Mucosa of rectum (tissue), 2 donors: Measurements from ENCODE around the gene ABTB2.

ENCODE experiments used
- H3K27ac ChIP-seq, 2 donors: one replicate each; pipeline ENCODE4 v1.7.0; 2013; ENCODE audit warnings: inconsistent platforms in 2 of 2, low read depth in 2 of 2, low read length in 2 of 2
- H3K27me3 ChIP-seq, 2 donors: one replicate each; pipeline ENCODE4 v1.7.0; 2013; ENCODE audit warnings: low read length in 2 of 2; ENCODE audit not compliant: control insufficient read depth in 2 of 2, insufficient read depth in 2 of 2
- H3K36me3 ChIP-seq, 2 donors: one replicate each; pipeline ENCODE4 v1.7.0; 2013; ENCODE audit warnings: low read length in 2 of 2; ENCODE audit not compliant: control insufficient read depth in 2 of 2, insufficient read depth in 2 of 2
- H3K4me1 ChIP-seq, 2 donors: one replicate each; pipeline ENCODE4 v1.7.0; 2013; ENCODE audit warnings: low read length in 2 of 2, mild to moderate bottlenecking in 1 of 2; ENCODE audit not compliant: control insufficient read depth in 2 of 2, insufficient read depth in 2 of 2
- H3K4me3 ChIP-seq, 2 donors: one replicate each; pipeline ENCODE4 v1.7.0; 2013; ENCODE audit warnings: low read length in 2 of 2
- H3K9ac ChIP-seq, 2 donors: one replicate each; pipeline ENCODE4 v1.7.0; 2013; ENCODE audit warnings: low read length in 2 of 2, low read depth in 1 of 2, mild to moderate bottlenecking in 1 of 2
- H3K9me3 ChIP-seq, 2 donors: one replicate each; pipeline ENCODE4 v1.7.0; 2013; ENCODE audit warnings: low read length in 2 of 2; ENCODE audit not compliant: control insufficient read depth in 2 of 2
- donor health status: healthy.
- donor health status: Normal muscosa, but diverticular disease.

The ABTB2 gene

DNA sequence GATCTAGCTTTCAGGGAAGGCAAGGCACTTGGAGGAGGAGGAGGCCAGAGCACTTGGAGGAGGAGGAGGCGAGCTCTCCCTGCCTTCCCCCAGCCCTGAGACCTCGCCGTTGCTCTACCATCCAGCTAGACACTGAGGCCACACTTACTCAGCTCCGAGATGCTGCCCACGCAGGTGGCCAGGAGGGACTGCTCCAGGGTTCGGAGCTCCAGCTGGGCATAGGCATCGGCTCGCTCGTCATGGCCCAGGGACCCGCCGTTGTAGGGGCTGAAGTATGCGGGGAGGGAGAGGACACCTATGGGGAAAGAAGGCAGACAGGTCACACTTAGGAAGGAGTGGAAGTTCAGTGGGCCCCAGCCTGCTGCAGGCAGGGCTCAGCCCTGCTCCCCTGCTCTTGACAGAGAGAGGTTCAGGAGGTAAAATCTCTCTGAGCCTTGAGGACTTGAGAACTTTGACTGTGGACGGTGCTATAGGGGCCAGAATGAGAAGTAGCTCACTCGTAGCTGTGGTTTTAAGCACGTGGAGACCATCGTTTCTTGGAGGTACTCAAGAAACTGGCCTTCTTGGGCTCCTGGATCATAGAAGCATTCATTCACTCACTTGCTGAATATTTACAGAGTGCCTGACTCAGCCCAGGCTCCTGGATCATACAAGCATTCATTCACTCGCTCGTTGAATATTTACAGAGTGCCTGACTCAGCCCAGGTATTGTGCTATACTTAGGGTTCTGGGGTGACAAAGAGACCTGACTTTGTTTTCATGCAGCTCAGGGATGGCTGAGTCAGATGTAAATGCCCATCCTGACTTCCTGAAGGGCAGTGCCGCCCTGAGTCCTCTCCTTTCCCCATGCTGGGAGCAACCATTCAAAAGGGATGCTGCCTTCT, 153.2 kb downstream of the ABTB2 start:
- Histone ChIP-seq H3K9ac (no peak overlapping the region), H3K9me3 (no peaks in the 10 kb centered on the region), H3K4me1 (no peaks in the 10 kb centered on the region), H3K27ac (no peak overlapping the region), H3K36me3 (no peaks in the 10 kb centered on the region), H3K4me3 (no peak overlapping the region), H3K27me3 (no peaks in the 10 kb centered on the region)

DNA sequence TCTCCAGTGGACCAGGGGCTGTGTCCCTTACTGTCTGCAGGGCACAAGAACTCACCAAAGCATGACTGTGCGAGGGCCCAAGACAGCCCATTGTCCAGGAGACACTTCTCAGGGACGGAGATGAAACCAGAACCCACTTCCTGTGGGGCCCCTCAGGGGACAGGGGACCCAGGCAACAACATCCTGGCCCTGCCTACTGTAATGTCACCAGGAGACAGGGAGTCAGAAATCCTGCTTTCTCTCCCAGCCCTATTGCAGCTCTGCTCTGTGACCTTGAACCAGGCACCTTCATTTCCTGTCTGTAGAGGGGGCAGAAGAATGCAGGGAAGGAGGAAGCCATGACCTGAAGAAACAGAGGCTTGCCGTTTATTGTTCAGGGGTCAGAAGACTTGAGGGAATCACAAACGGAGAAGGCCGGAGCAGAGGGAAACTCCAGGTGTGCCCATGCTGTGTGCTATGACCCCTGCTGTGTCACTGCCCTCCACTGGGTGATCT, 154.4 kb downstream of the ABTB2 start:
- H3K9me3 ChIP-seq, result no peaks in the 10 kb centered on the region
- no peak overlapping the region for H3K27ac ChIP-seq
- H3K4me1 ChIP-seq, result no peaks in the 10 kb centered on the region
- H3K4me3 ChIP-seq, result no peak overlapping the region
- H3K36me3 ChIP-seq, result no peaks in the 10 kb centered on the region
- no peaks in the 10 kb centered on the region for H3K27me3 ChIP-seq
- H3K9ac ChIP-seq, result no peak overlapping the region

DNA sequence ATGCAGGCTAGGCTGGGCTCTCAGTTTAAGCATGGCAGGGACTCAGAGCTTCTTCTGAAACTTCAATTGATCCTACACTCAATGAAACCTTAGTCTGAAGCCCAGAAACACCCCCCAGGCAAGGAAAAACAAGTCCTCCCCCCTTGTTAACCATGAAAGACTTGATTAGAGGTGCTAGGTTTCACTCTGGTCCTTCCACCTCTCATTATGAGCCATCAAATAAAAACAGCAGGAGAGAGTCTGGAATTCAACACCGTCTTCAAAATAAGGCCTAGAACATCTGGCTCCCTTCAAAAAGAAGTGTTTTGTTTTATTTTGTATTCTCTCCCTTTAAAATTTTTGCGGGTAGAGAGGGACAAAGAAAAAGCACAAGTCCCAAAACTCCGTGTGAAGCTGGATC, 156.7 kb downstream of the ABTB2 start:
- H3K27me3 ChIP-seq, result no peaks in the 10 kb centered on the region
- H3K36me3 ChIP-seq, result no peaks in the 10 kb centered on the region
- H3K4me3 ChIP-seq, result no peak overlapping the region
- no peaks in the 10 kb centered on the region for H3K4me1 ChIP-seq
- no peaks in the 10 kb centered on the region for H3K9me3 ChIP-seq
- H3K27ac ChIP-seq, result no peak overlapping the region
- no peak overlapping the region for H3K9ac ChIP-seq

DNA sequence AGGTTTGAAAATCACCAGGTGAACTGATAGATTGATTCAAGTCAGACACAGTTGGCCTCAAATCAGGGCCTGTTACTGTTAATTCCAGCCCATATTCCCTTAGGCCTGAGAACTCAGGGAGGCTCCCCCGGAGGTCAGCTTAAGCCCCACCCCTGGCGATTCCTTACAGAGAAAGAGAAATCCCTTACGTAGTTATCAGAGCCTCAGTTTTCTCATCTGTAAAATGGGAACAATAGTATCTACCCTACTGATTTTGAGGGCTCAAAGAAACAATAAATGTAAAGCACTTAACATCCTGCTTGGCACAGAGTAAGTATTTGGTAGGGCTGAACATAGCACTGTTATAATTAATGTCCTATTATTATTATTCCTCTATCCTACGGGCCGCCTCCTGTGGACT, 158.3 kb downstream of the ABTB2 start:
- no peak overlapping the region for H3K4me3 ChIP-seq
- no peaks in the 10 kb centered on the region for H3K36me3 ChIP-seq
- no peaks in the 10 kb centered on the region for H3K27me3 ChIP-seq
- no peaks in the 10 kb centered on the region for H3K4me1 ChIP-seq
- no peaks in the 10 kb centered on the region for H3K9me3 ChIP-seq
- H3K9ac ChIP-seq, result no peak overlapping the region
- no peak overlapping the region for H3K27ac ChIP-seq

DNA sequence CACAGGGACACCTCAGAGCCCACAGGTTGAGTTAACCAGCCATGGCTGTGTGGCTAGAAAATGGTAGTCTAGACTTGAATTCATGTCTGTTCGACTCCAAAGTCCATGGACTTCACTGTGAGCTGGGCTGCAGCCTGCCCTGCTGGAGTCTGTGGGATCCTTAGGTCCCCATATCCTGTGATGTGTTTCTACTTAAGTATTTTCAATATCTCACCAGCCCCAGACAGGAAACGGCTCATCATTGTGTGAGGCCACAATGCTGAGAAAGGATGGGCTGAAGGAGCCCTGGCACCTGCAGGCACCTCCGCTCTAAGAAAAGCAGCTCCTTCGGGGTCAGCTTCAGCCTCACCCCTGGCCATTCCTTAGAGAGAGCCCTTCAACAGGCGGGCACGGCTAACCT, 159.3 kb downstream of the ABTB2 start:
- no peak overlapping the region for H3K27ac ChIP-seq
- no peak overlapping the region for H3K4me3 ChIP-seq
- H3K4me1 ChIP-seq, result no peaks in the 10 kb centered on the region
- H3K9me3 ChIP-seq, result no peaks in the 10 kb centered on the region
- H3K9ac ChIP-seq, result no peak overlapping the region
- no peaks in the 10 kb centered on the region for H3K27me3 ChIP-seq
- H3K36me3 ChIP-seq, result no peaks in the 10 kb centered on the region

DNA sequence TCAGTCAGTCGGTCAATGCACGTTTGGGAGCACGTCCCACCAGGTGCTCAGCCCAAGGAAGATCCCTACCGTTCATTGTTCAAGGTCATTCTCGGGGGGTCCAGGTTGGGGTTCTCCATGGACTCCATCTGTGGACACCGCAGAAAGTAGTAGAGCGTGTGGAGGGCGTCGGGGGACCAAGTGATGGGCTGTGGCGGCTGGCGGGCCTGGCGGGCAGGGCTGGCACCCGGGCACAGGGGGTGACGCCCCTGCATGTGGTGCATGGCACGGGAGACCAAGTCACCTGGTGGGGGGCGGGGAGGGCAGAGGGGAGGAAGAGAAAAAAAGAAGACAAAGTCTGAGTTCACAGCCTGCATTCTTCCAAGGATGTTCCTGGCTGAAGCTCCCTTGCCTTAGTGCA, 160.6 kb downstream of the ABTB2 start:
- no peaks in the 10 kb centered on the region for H3K27me3 ChIP-seq
- no peaks in the 10 kb centered on the region for H3K36me3 ChIP-seq
- no peaks in the 10 kb centered on the region for H3K4me1 ChIP-seq
- H3K4me3 ChIP-seq, result no peak overlapping the region
- H3K27ac ChIP-seq, result no peak overlapping the region
- H3K9ac ChIP-seq, result no peak overlapping the region
- H3K9me3 ChIP-seq, result no peaks in the 10 kb centered on the region

DNA sequence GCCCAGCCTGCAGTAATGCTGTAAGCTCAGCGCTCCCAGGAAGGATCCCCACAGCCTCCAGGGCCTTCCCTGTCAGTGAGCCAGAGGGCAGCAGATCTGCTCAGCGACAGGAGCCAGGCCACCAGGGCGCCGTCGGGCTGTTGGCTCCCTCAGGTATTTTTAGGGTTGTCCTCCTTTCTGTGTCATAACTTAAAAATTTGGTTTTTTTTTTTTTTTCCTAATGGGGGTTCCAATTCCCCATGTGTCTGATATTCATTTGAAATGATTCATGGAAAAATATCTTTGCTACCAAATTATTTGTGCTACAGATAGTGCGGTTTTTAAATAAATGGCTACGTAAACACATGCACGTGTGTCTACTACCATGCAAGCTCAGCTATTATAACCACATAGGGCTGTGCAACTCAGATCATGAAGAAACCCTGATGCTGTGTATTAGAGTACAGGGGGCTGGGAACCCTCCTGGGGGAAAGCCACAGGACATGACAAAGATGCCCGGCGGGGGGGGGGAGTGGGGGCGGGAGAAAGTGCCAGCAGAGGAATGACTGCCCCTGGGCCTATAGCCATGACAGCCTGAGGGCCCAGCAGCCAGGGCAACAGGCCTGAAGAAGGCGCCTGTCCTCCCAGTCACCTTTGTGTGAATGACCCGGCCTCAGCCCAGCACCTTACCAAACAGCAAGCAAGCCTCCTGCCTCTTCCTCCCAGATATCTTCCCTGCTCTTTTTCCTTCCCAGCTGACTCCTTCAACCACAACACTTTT, 163.1 kb downstream of the ABTB2 start:
- H3K4me1 ChIP-seq, result no peaks in the 10 kb centered on the region
- no peaks in the 10 kb centered on the region for H3K27me3 ChIP-seq
- H3K36me3 ChIP-seq, result no peaks in the 10 kb centered on the region
- H3K4me3 ChIP-seq, result no peak overlapping the region
- no peaks in the 10 kb centered on the region for H3K9me3 ChIP-seq
- no peak overlapping the region for H3K9ac ChIP-seq
- no peak overlapping the region for H3K27ac ChIP-seq

DNA sequence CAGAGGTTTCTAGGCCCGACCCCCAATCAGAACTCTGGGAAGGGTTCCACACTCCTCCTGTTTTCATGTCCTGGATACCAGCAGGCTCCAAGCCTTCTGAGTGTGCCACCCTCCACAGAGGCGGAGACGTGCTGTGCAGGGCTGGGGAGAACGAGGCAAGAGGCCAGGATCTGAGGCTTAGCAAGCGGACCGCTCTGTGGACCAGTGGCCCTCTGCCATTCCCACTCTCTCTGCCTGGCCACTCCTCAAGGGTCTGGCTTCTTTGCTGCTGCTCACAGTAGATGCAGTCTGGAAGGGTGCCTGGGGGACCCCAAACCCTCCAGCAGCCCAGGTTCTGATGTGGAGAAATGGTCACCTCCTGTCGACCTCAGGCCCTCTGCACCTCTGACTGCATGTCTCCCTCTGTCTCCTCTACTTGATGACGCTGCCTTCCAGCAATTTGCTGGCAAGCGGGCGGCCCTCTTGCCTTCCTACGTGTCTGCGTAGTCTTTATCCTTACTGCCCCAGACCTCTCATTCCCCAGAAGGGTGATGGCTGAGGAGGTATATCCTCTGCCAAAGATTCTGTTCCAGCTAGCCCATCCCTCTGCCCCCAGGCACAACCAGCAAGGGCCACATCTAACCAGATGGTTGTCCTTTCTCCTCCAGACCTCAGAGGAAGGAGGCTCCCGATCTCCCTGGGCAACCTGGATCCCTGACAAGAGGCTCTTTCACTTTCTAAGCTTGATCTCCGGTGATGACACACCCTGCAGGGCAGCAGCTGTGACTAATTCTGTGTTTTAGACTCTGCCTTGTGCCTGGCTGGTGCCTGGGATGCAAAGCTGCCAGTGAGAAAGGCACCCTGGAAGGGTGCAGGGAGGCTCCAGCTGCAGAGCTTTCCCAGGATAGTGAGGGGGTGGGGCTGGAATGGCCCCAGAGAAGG, 165.1 kb downstream of the ABTB2 start:
- H3K9ac ChIP-seq, result no peak overlapping the region
- H3K4me3 ChIP-seq, result no peak overlapping the region
- H3K27ac ChIP-seq, result peak overlapping the region in 1 of 2 donors; percentile 23
- no peaks in the 10 kb centered on the region for H3K9me3 ChIP-seq
- peaks cover 0 to 2% of the 10 kb centered on the region in 2 donors for H3K27me3 ChIP-seq
- no peaks in the 10 kb centered on the region for H3K36me3 ChIP-seq
- no peaks in the 10 kb centered on the region for H3K4me1 ChIP-seq

DNA sequence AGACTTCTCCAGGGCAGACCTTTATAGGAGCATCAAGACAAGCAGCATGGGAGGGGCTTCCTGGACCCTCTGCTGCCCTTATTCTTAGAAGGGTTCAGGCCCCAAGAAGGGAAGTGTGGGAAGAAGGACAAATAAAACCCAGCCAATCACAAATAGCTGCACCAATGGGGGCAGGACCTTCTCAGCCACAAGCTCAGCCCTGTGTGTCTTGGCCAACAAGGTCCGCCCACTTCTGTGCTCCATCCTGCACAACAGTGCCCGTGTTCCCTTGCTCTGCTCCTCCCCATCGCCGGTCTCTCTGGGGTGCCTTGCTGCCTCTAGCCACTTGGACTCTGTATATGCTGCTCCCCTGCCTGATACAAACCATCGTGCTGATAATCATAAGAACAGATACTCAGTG, 166.2 kb downstream of the ABTB2 start:
- no peaks in the 10 kb centered on the region for H3K36me3 ChIP-seq
- H3K4me3 ChIP-seq, result no peak overlapping the region
- no peaks in the 10 kb centered on the region for H3K4me1 ChIP-seq
- H3K27me3 ChIP-seq, result peaks cover 0 to 2% of the 10 kb centered on the region in 2 donors
- H3K9ac ChIP-seq, result no peak overlapping the region
- H3K9me3 ChIP-seq, result no peaks in the 10 kb centered on the region
- H3K27ac ChIP-seq, result no peak overlapping the region
